Measurements from ENCODE around the gene NR4A1.

NR4A1 gene

GRCh38 chr12:52018433-52019112, 32.7 kb upstream of the NR4A1 start:
- DNase-seq (ENCODE audit: low read depth in 4 of 4, low spot score in 1 of 4) = no peak

GRCh38 chr12:52019113-52019770, 32.0 kb upstream of the NR4A1 start:
- no peak for DNase-seq (ENCODE audit: low read depth in 4 of 4, low spot score in 1 of 4)

- no peak for DNase-seq (ENCODE audit: low read depth in 4 of 4, low spot score in 1 of 4)
Measured at GRCh38 chr12:52020539-52021336, 30.5 kb upstream of the NR4A1 start.

- no peak for DNase-seq (ENCODE audit: low read depth in 4 of 4, low spot score in 1 of 4)
Measured at GRCh38 chr12:52022841-52023181, 28.4 kb upstream of the NR4A1 start.

GRCh38 chr12:52023182-52023975, 27.9 kb upstream of the NR4A1 start:
- peak; percentile 86 to 92 (median 91) for DNase-seq (ENCODE audit: low read depth in 4 of 4, low spot score in 1 of 4)

GRCh38 chr12:52023976-52024688, 27.1 kb upstream of the NR4A1 start:
- no peak for DNase-seq (ENCODE audit: low read depth in 4 of 4, low spot score in 1 of 4)

GRCh38 chr12:52024845-52025230, 26.4 kb upstream of the NR4A1 start:
- peak in 1 of 4 experiments; percentile 57 for DNase-seq (ENCODE audit: low read depth in 4 of 4, low spot score in 1 of 4)

GRCh38 chr12:52026263-52026662, 25.0 kb upstream of the NR4A1 start:
- DNase-seq (ENCODE audit: low read depth in 4 of 4, low spot score in 1 of 4) = no peak

- DNase-seq (ENCODE audit: low read depth in 4 of 4, low spot score in 1 of 4) = no peak
Measured at GRCh38 chr12:52027085-52027843, 24.0 kb upstream of the NR4A1 start.

GRCh38 chr12:52029685-52030084, 21.6 kb upstream of the NR4A1 start:
- DNase-seq (ENCODE audit: low read depth in 4 of 4, low spot score in 1 of 4) = no peak

GRCh38 chr12:52032446-52032803, 18.8 kb upstream of the NR4A1 start:
- no peak for DNase-seq (ENCODE audit: low read depth in 4 of 4, low spot score in 1 of 4)

- DNase-seq (ENCODE audit: low read depth in 4 of 4, low spot score in 1 of 4) = peak; percentile 63 to 91 (median 76)
Measured at GRCh38 chr12:52032804-52033445, 18.3 kb upstream of the NR4A1 start.

- no peak for DNase-seq (ENCODE audit: low read depth in 4 of 4, low spot score in 1 of 4)
Measured at GRCh38 chr12:52033446-52034140, 17.6 kb upstream of the NR4A1 start.

- DNase-seq (ENCODE audit: low read depth in 4 of 4, low spot score in 1 of 4) = no peak
Measured at GRCh38 chr12:52035190-52035589, 16.1 kb upstream of the NR4A1 start.

GRCh38 chr12:52035926-52036325, 15.3 kb upstream of the NR4A1 start:
- no peak for DNase-seq (ENCODE audit: low read depth in 4 of 4, low spot score in 1 of 4)

GRCh38 chr12:52036587-52037171, 14.6 kb upstream of the NR4A1 start:
- DNase-seq (ENCODE audit: low read depth in 4 of 4, low spot score in 1 of 4) = peak in 3 of 4 experiments; percentile 61 to 68 (median 62)

GRCh38 chr12:52037248-52037861, 13.9 kb upstream of the NR4A1 start:
- no peak for DNase-seq (ENCODE audit: low read depth in 4 of 4, low spot score in 1 of 4)

GRCh38 chr12:52038447-52038846, 12.8 kb upstream of the NR4A1 start:
- no peak for DNase-seq (ENCODE audit: low read depth in 4 of 4, low spot score in 1 of 4)

All from stimulated activated CD4-positive, alpha-beta T cell treated with anti-CD3 and anti-CD28 coated beads, Interleukin-1b, Interleukin-23, amount 100 ng/mL, for 24 hours (primary cell).